Stimulated activated naive CD8-positive, alpha-beta T cell treated with anti-CD3 and anti-CD28 coated beads, Interleukin-15, amount 100 ng/mL, for 72 hours (primary cell): ENCODE data around the gene SMG7.
A peak's percentile ranks its signal among the peaks of the same experiment; 100 is the strongest.

Experiments
- ATAC-seq: fragments of 150-1000 bp; cut with Tn5 transposase; 2 replicates; pipeline ENCODE4 v1.10.0; 2021; ENCODE audit warnings: mild to moderate bottlenecking, moderate library complexity
- DNase-seq, 2 donors: peaks; one replicate each; pipeline ENCODE4 v3.0.0; 2021 to 2022
- H3K27ac Mint-ChIP-seq, 2 donors: one replicate each; pipeline ENCODE4 v1.8.0; 2022; ENCODE audit warnings: mild to moderate bottlenecking in 2 of 2, mixed read lengths in 2 of 2, moderate library complexity in 2 of 2
- H3K27me3 Mint-ChIP-seq: one replicate; pipeline ENCODE4 v1.8.0; 2022; ENCODE audit warnings: mixed read lengths
- H3K4me1 Mint-ChIP-seq: one replicate; pipeline ENCODE4 v1.8.0; 2022; ENCODE audit warnings: mild to moderate bottlenecking, mixed read lengths
- H3K4me3 Mint-ChIP-seq, 2 donors: one replicate each; pipeline ENCODE4 v1.8.0; 2022; ENCODE audit warnings: mild to moderate bottlenecking in 2 of 2, mixed read lengths in 2 of 2, moderate library complexity in 1 of 2
- H3K9me3 Mint-ChIP-seq, 2 donors: one replicate each; pipeline ENCODE4 v1.8.0; 2022; ENCODE audit warnings: mixed read lengths in 2 of 2

The SMG7 gene

GRCh38 chr1:183517401-183517800 lies 45.1 kb downstream of the SMG7 start:
- no peak for DNase-seq
- no peak for ATAC-seq
- Mint-ChIP-seq H3K27me3 (no peaks in the 10 kb centered on the region), H3K27ac (peak overlapping the region in 1 of 2 donors; percentile 20), H3K9me3 (no peaks in the 10 kb centered on the region), H3K4me3 (no peak overlapping the region), H3K4me1 (no peaks in the 10 kb centered on the region)

- Mint-ChIP-seq H3K4me3 (no peak overlapping the region), H3K4me1 (no peaks in the 10 kb centered on the region), H3K27ac (no peak overlapping the region), H3K27me3 (no peaks in the 10 kb centered on the region), H3K9me3 (no peaks in the 10 kb centered on the region)
- no peak for ATAC-seq
- no peak for DNase-seq
These were observed 48.1 kb downstream of the SMG7 start for GRCh38 chr1:183520379-183520778.

GRCh38 chr1:183522104-183522503 lies 49.8 kb downstream of the SMG7 start:
- H3K27ac Mint-ChIP-seq = peak overlapping the region in 1 of 2 donors; percentile 75
- no peaks in the 10 kb centered on the region for H3K9me3 Mint-ChIP-seq
- H3K27me3 Mint-ChIP-seq = no peaks in the 10 kb centered on the region
- no peak overlapping the region for H3K4me3 Mint-ChIP-seq
- no peak for ATAC-seq
- no peak for DNase-seq
- no peaks in the 10 kb centered on the region for H3K4me1 Mint-ChIP-seq

GRCh38 chr1:183528577-183528976 lies 56.3 kb downstream of the SMG7 start:
- no peaks in the 10 kb centered on the region for H3K9me3 Mint-ChIP-seq
- H3K27me3 Mint-ChIP-seq = no peaks in the 10 kb centered on the region
- DNase-seq = no peak
- no peak for ATAC-seq
- H3K27ac Mint-ChIP-seq = peak overlapping the region in 1 of 2 donors; percentile 10
- H3K4me1 Mint-ChIP-seq = no peaks in the 10 kb centered on the region
- no peak overlapping the region for H3K4me3 Mint-ChIP-seq

- DNase-seq = no peak
- Mint-ChIP-seq H3K4me3 (no peak overlapping the region), H3K9me3 (no peaks in the 10 kb centered on the region), H3K27ac (no peak overlapping the region), H3K27me3 (no peaks in the 10 kb centered on the region), H3K4me1 (no peaks in the 10 kb centered on the region)
- no peak for ATAC-seq
These were observed 61.4 kb downstream of the SMG7 start for GRCh38 chr1:183533617-183534174.

- ATAC-seq = no peak
- Mint-ChIP-seq H3K9me3 (no peaks in the 10 kb centered on the region), H3K4me3 (no peak overlapping the region), H3K27me3 (no peaks in the 10 kb centered on the region), H3K27ac (no peak overlapping the region), H3K4me1 (no peaks in the 10 kb centered on the region)
- DNase-seq = no peak
These were observed 65.1 kb downstream of the SMG7 start for GRCh38 chr1:183537405-183537804.

GRCh38 chr1:183543619-183544204 lies 71.4 kb downstream of the SMG7 start:
- no peak overlapping the region for H3K27ac Mint-ChIP-seq
- H3K4me1 Mint-ChIP-seq = no peaks in the 10 kb centered on the region
- ATAC-seq (peak; percentile 82), DNase-seq (no peak)
- H3K27me3 Mint-ChIP-seq = no peaks in the 10 kb centered on the region
- H3K9me3 Mint-ChIP-seq = no peaks in the 10 kb centered on the region
- no peak overlapping the region for H3K4me3 Mint-ChIP-seq

GRCh38 chr1:183544598-183545297 lies 72.4 kb downstream of the SMG7 start:
- H3K9me3 Mint-ChIP-seq = no peaks in the 10 kb centered on the region
- DNase-seq = no peak
- no peak for ATAC-seq
- H3K4me3 Mint-ChIP-seq = no peak overlapping the region
- H3K4me1 Mint-ChIP-seq = no peaks in the 10 kb centered on the region
- H3K27ac Mint-ChIP-seq = peak overlapping the region in 1 of 2 donors; percentile 29
- no peaks in the 10 kb centered on the region for H3K27me3 Mint-ChIP-seq

- H3K27ac Mint-ChIP-seq = no peak overlapping the region
- H3K4me3 Mint-ChIP-seq = no peak overlapping the region
- ATAC-seq = no peak
These were observed 74.1 kb downstream of the SMG7 start for GRCh38 chr1:183546427-183546826.

GRCh38 chr1:183548116-183548515 lies 75.8 kb downstream of the SMG7 start:
- Mint-ChIP-seq H3K4me3 (no peak overlapping the region), H3K9me3 (no peaks in the 10 kb centered on the region), H3K27me3 (no peaks in the 10 kb centered on the region), H3K27ac (no peak overlapping the region), H3K4me1 (no peaks in the 10 kb centered on the region)
- ATAC-seq (no peak), DNase-seq (no peak)

More at GRCh38 chr1:183546427-183546826, 74.1 kb downstream of the SMG7 start:
- Mint-ChIP-seq H3K4me1 (no peaks in the 10 kb centered on the region), H3K27me3 (no peaks in the 10 kb centered on the region), H3K9me3 (no peaks in the 10 kb centered on the region)
- DNase-seq = no peak

GRCh38 chr1:183550915-183551314 lies 78.6 kb downstream of the SMG7 start:
- Mint-ChIP-seq H3K4me3 (no peak overlapping the region), H3K4me1 (no peaks in the 10 kb centered on the region), H3K9me3 (no peaks in the 10 kb centered on the region), H3K27ac (peak overlapping the region in 1 of 2 donors; percentile 66), H3K27me3 (no peaks in the 10 kb centered on the region)
- DNase-seq = no peak
- no peak for ATAC-seq

- Mint-ChIP-seq H3K4me1 (no peaks in the 10 kb centered on the region), H3K27ac (no peak overlapping the region), H3K9me3 (no peaks in the 10 kb centered on the region), H3K4me3 (no peak overlapping the region), H3K27me3 (no peaks in the 10 kb centered on the region)
- ATAC-seq (no peak), DNase-seq (no peak)
These were observed 79.6 kb downstream of the SMG7 start for GRCh38 chr1:183551924-183552323.

- no peak overlapping the region for H3K4me3 Mint-ChIP-seq
- no peak overlapping the region for H3K27ac Mint-ChIP-seq
- H3K27me3 Mint-ChIP-seq = no peaks in the 10 kb centered on the region
- DNase-seq = no peak
- no peaks in the 10 kb centered on the region for H3K4me1 Mint-ChIP-seq
- no peak for ATAC-seq
- H3K9me3 Mint-ChIP-seq = no peaks in the 10 kb centered on the region
These were observed 80.1 kb downstream of the SMG7 start for GRCh38 chr1:183552441-183552840.

- Mint-ChIP-seq H3K4me3 (no peak overlapping the region), H3K4me1 (no peaks in the 10 kb centered on the region), H3K27ac (peak overlapping the region in 1 of 2 donors; percentile 55), H3K27me3 (no peaks in the 10 kb centered on the region), H3K9me3 (no peaks in the 10 kb centered on the region)
- DNase-seq (no peak), ATAC-seq (no peak)
These were observed 80.6 kb downstream of the SMG7 start for GRCh38 chr1:183552891-183553290.

GRCh38 chr1:183553331-183553730 lies 81.0 kb downstream of the SMG7 start:
- H3K9me3 Mint-ChIP-seq = no peaks in the 10 kb centered on the region
- ATAC-seq (no peak), DNase-seq (no peak)
- no peak overlapping the region for H3K4me3 Mint-ChIP-seq
- peak overlapping the region in 1 of 2 donors; percentile 55 for H3K27ac Mint-ChIP-seq
- H3K27me3 Mint-ChIP-seq = no peaks in the 10 kb centered on the region
- no peaks in the 10 kb centered on the region for H3K4me1 Mint-ChIP-seq

- DNase-seq (no peak), ATAC-seq (no peak)
- Mint-ChIP-seq H3K27me3 (no peaks in the 10 kb centered on the region), H3K9me3 (no peaks in the 10 kb centered on the region), H3K4me3 (no peak overlapping the region), H3K4me1 (no peaks in the 10 kb centered on the region), H3K27ac (no peak overlapping the region)
These were observed 81.5 kb downstream of the SMG7 start for GRCh38 chr1:183553764-183554163.
